Measurements from ENCODE around the gene OLA1.

The OLA1 gene

GRCh38 chr2:174036825-174037224 lies 211.5 kb downstream of the OLA1 start:
- TF ChIP-seq TAF1 (IDR thresholded peaks at IDR 0.05; ENCODE audit: borderline replicate concordance, insufficient read depth, low read length) (no peak), REST (IDR thresholded peaks at IDR 0.05; ENCODE audit: insufficient read depth in 1 of 2, low read depth in 2 of 2, low read length in 2 of 2) (no peak), SIN3A (IDR thresholded peaks at IDR 0.05; ENCODE audit: borderline replicate concordance, insufficient read depth, low read length) (no peak), POLR2AphosphoS5 (IDR thresholded peaks at IDR 0.05; ENCODE audit: low read depth, low read length) (no peak), FOXP2 (optimal IDR thresholded peaks at IDR 0.05; ENCODE audit: borderline replicate concordance, extremely low read depth, extremely low read length, insufficient read depth) (no peak)

GRCh38 chr2:174035981-174036742 lies 212.2 kb downstream of the OLA1 start:
- no peak for TF ChIP-seq TAF1 (IDR thresholded peaks at IDR 0.05; ENCODE audit: borderline replicate concordance, insufficient read depth, low read length)
- TF ChIP-seq POLR2AphosphoS5 (IDR thresholded peaks at IDR 0.05; ENCODE audit: low read depth, low read length): no peak
- TF ChIP-seq FOXP2 (optimal IDR thresholded peaks at IDR 0.05; ENCODE audit: borderline replicate concordance, extremely low read depth, extremely low read length, insufficient read depth): no peak
- TF ChIP-seq REST (IDR thresholded peaks at IDR 0.05; ENCODE audit: insufficient read depth in 1 of 2, low read depth in 2 of 2, low read length in 2 of 2): no peak
- no peak for TF ChIP-seq SIN3A (IDR thresholded peaks at IDR 0.05; ENCODE audit: borderline replicate concordance, insufficient read depth, low read length)

GRCh38 chr2:174035117-174035635 lies 213.2 kb downstream of the OLA1 start:
- no peak for TF ChIP-seq TAF1 (IDR thresholded peaks at IDR 0.05; ENCODE audit: borderline replicate concordance, insufficient read depth, low read length)
- TF ChIP-seq POLR2AphosphoS5 (IDR thresholded peaks at IDR 0.05; ENCODE audit: low read depth, low read length): no peak
- TF ChIP-seq SIN3A (IDR thresholded peaks at IDR 0.05; ENCODE audit: borderline replicate concordance, insufficient read depth, low read length): no peak
- no peak for TF ChIP-seq FOXP2 (optimal IDR thresholded peaks at IDR 0.05; ENCODE audit: borderline replicate concordance, extremely low read depth, extremely low read length, insufficient read depth)
- TF ChIP-seq REST (IDR thresholded peaks at IDR 0.05; ENCODE audit: insufficient read depth in 1 of 2, low read depth in 2 of 2, low read length in 2 of 2): no peak

GRCh38 chr2:174033163-174033550 lies 215.2 kb downstream of the OLA1 start:
- TF ChIP-seq TAF1 (IDR thresholded peaks at IDR 0.05; ENCODE audit: borderline replicate concordance, insufficient read depth, low read length): no peak
- TF ChIP-seq SIN3A (IDR thresholded peaks at IDR 0.05; ENCODE audit: borderline replicate concordance, insufficient read depth, low read length): no peak

GRCh38 chr2:174031226-174031625 lies 217.1 kb downstream of the OLA1 start:
- no peak for TF ChIP-seq SIN3A (IDR thresholded peaks at IDR 0.05; ENCODE audit: borderline replicate concordance, insufficient read depth, low read length)
- TF ChIP-seq TAF1 (IDR thresholded peaks at IDR 0.05; ENCODE audit: borderline replicate concordance, insufficient read depth, low read length): no peak
- no peak for TF ChIP-seq REST (IDR thresholded peaks at IDR 0.05; ENCODE audit: insufficient read depth in 1 of 2, low read depth in 2 of 2, low read length in 2 of 2)
- no peak for TF ChIP-seq FOXP2 (optimal IDR thresholded peaks at IDR 0.05; ENCODE audit: borderline replicate concordance, extremely low read depth, extremely low read length, insufficient read depth)
- TF ChIP-seq POLR2AphosphoS5 (IDR thresholded peaks at IDR 0.05; ENCODE audit: low read depth, low read length): no peak

All from PFSK-1 (cell line).